Skeletal muscle tissue (tissue), 4 donors: ENCODE results near the gene SPATS1. TPM values are rescaled to one million over a fixed set of nuclear protein-coding genes. Genes with fewer than 3 reads are reported as not detected.

Experiments used
- H3K27ac ChIP-seq: one replicate; pipeline ENCODE4 v1.7.0; 2013; ENCODE audit warnings: mild to moderate bottlenecking, low read depth, low read length, inconsistent platforms
- H3K27me3 ChIP-seq, 3 donors: one replicate each; pipeline ENCODE4 v1.7.0; 2013; ENCODE audit warnings: low read length in 3 of 3; ENCODE audit not compliant: control insufficient read depth in 3 of 3, insufficient read depth in 3 of 3
- H3K36me3 ChIP-seq, 3 donors: one replicate each; pipeline ENCODE4 v1.7.0; 2013; ENCODE audit warnings: low read length in 3 of 3; ENCODE audit not compliant: control insufficient read depth in 3 of 3, insufficient read depth in 3 of 3
- H3K4me1 ChIP-seq, 3 donors: one replicate each; pipeline ENCODE4 v1.7.0; 2013; ENCODE audit warnings: low read length in 3 of 3, mild to moderate bottlenecking in 3 of 3; ENCODE audit not compliant: control insufficient read depth in 3 of 3, insufficient read depth in 3 of 3
- H3K4me3 ChIP-seq, 3 donors: one replicate each; pipeline ENCODE4 v1.7.0; 2013; ENCODE audit warnings: low read length in 3 of 3
- H3K9ac ChIP-seq, 3 donors: one replicate each; pipeline ENCODE4 v1.7.0; 2013; ENCODE audit warnings: low read length in 3 of 3, mild to moderate bottlenecking in 3 of 3, moderate library complexity in 2 of 3, low read depth in 1 of 3
- H3K9me3 ChIP-seq, 3 donors: one replicate each; pipeline ENCODE4 v1.7.0; 2013; ENCODE audit warnings: low read length in 3 of 3; ENCODE audit not compliant: control insufficient read depth in 3 of 3
- total RNA-seq: library from RNA; depleted of rRNA; stranded (reverse); fragments of >200 nt; gene quantifications from one replicate; pipeline ENCODE4 v1.2.3, GENCODE V29; 2014
- donor health status: Osteomylitis.

The SPATS1 gene
- total RNA-seq, 1 donor from 2014 or later, result not detected

- Histone ChIP-seq H3K27me3 (peaks cover 11 to 16% (median 15%) of the 10 kb centered on the region in 3 donors), H3K27ac (no peak overlapping the region), H3K9me3 (no peaks in the 10 kb centered on the region), H3K4me3 (no peak overlapping the region), H3K4me1 (peaks cover 8 to 13% (median 10%) of the 10 kb centered on the region in 3 donors), H3K36me3 (peaks cover 56 to 68% (median 63%) of the 10 kb centered on the region in 3 donors), H3K9ac (no peak overlapping the region)
Observed at GRCh38 chr6:44301782-44302564, 40.5 kb upstream of the SPATS1 start.

GRCh38 chr6:44302856-44303255 lies 39.6 kb upstream of the SPATS1 start:
- H3K27me3 ChIP-seq, result peaks cover 3 to 7% (median 7%) of the 10 kb centered on the region in 3 donors
- H3K4me1 ChIP-seq, result peaks cover 3 to 4% (median 3%) of the 10 kb centered on the region in 3 donors
- H3K9me3 ChIP-seq, result no peaks in the 10 kb centered on the region
- H3K9ac ChIP-seq, result no peak overlapping the region
- H3K27ac ChIP-seq, result no peak overlapping the region
- no peak overlapping the region for H3K4me3 ChIP-seq
- H3K36me3 ChIP-seq, result peaks cover 63 to 75% (median 72%) of the 10 kb centered on the region in 3 donors

- peaks cover 64 to 79% (median 76%) of the 10 kb centered on the region in 3 donors for H3K36me3 ChIP-seq
- no peaks in the 10 kb centered on the region for H3K4me1 ChIP-seq
- H3K4me3 ChIP-seq, result no peak overlapping the region
- H3K9me3 ChIP-seq, result no peaks in the 10 kb centered on the region
- H3K9ac ChIP-seq, result no peak overlapping the region
- no peaks in the 10 kb centered on the region for H3K27me3 ChIP-seq
- no peak overlapping the region for H3K27ac ChIP-seq
Observed at GRCh38 chr6:44303842-44304241, 38.6 kb upstream of the SPATS1 start.

GRCh38 chr6:44304282-44305199 lies 37.9 kb upstream of the SPATS1 start:
- H3K27ac ChIP-seq, result no peak overlapping the region
- no peaks in the 10 kb centered on the region for H3K4me1 ChIP-seq
- H3K4me3 ChIP-seq, result no peak overlapping the region
- no peaks in the 10 kb centered on the region for H3K9me3 ChIP-seq
- peaks cover 67 to 86% (median 83%) of the 10 kb centered on the region in 3 donors for H3K36me3 ChIP-seq
- H3K27me3 ChIP-seq, result no peaks in the 10 kb centered on the region
- H3K9ac ChIP-seq, result no peak overlapping the region

- Histone ChIP-seq H3K4me1 (no peaks in the 10 kb centered on the region), H3K27me3 (no peaks in the 10 kb centered on the region), H3K9ac (no peak overlapping the region), H3K36me3 (peaks cover 69 to 91% (median 88%) of the 10 kb centered on the region in 3 donors), H3K4me3 (no peak overlapping the region), H3K9me3 (no peaks in the 10 kb centered on the region), H3K27ac (no peak overlapping the region)
Observed at GRCh38 chr6:44305200-44305725, 37.2 kb upstream of the SPATS1 start.

GRCh38 chr6:44306710-44307109 lies 35.7 kb upstream of the SPATS1 start:
- Histone ChIP-seq H3K4me1 (no peaks in the 10 kb centered on the region), H3K9me3 (no peaks in the 10 kb centered on the region), H3K9ac (no peak overlapping the region), H3K4me3 (no peak overlapping the region), H3K27me3 (no peaks in the 10 kb centered on the region), H3K27ac (no peak overlapping the region), H3K36me3 (peaks cover 69 to 92% (median 86%) of the 10 kb centered on the region in 3 donors)

- H3K27me3 ChIP-seq, result no peaks in the 10 kb centered on the region
- peaks cover 67 to 90% (median 81%) of the 10 kb centered on the region in 3 donors for H3K36me3 ChIP-seq
- no peaks in the 10 kb centered on the region for H3K9me3 ChIP-seq
- no peak overlapping the region for H3K4me3 ChIP-seq
- no peak overlapping the region for H3K27ac ChIP-seq
- peaks cover 4 to 5% (median 4%) of the 10 kb centered on the region in 3 donors for H3K4me1 ChIP-seq
- H3K9ac ChIP-seq, result no peak overlapping the region
Observed at GRCh38 chr6:44307217-44307616, 35.2 kb upstream of the SPATS1 start.

- H3K27ac ChIP-seq, result no peak overlapping the region
- no peak overlapping the region for H3K9ac ChIP-seq
- no peaks in the 10 kb centered on the region for H3K27me3 ChIP-seq
- peaks cover 7 to 10% (median 8%) of the 10 kb centered on the region in 3 donors for H3K4me1 ChIP-seq
- no peaks in the 10 kb centered on the region for H3K9me3 ChIP-seq
- H3K4me3 ChIP-seq, result no peak overlapping the region
- peaks cover 49 to 72% (median 64%) of the 10 kb centered on the region in 3 donors for H3K36me3 ChIP-seq
Observed at GRCh38 chr6:44309092-44309491, 33.4 kb upstream of the SPATS1 start.

GRCh38 chr6:44309631-44310030 lies 32.8 kb upstream of the SPATS1 start:
- no peak overlapping the region for H3K27ac ChIP-seq
- H3K9ac ChIP-seq, result no peak overlapping the region
- peaks cover 7 to 10% (median 8%) of the 10 kb centered on the region in 3 donors for H3K4me1 ChIP-seq
- no peaks in the 10 kb centered on the region for H3K27me3 ChIP-seq
- H3K9me3 ChIP-seq, result no peaks in the 10 kb centered on the region
- H3K4me3 ChIP-seq, result no peak overlapping the region
- peaks cover 45 to 66% (median 59%) of the 10 kb centered on the region in 3 donors for H3K36me3 ChIP-seq
